ENCODE results near the gene HOXD10. TPM values are rescaled to one million over a fixed set of nuclear protein-coding genes. Genes with fewer than 3 reads are reported as not detected.
A peak's percentile ranks its signal among the peaks of the same experiment; 100 is the strongest.

HOXD10 gene
- total and polyA plus RNA-seq, 2 experiments from 2014 or later = not detected

GRCh38 chr2:176083796-176084261 lies 32.7 kb upstream of the HOXD10 start, which contains the start of gene EVX2:
TSS of gene EVX2 (minus strand) at chr2:176083962. CDS start at chr2:176083776, 186 bp downstream.
- Histone ChIP-seq H3K4me3 (peak within 1 kb of the TSS; percentile 49), H3K36me3 (ENCODE audit: insufficient read depth) (no peaks in the 10 kb centered on the region), H3K79me2 (replicated peaks; ENCODE audit: insufficient read depth) (no peaks in the 10 kb centered on the region), H3K27me3 (ENCODE audit: insufficient read depth) (peaks cover 98% of the 10 kb centered on the region), H2AFZ (peak within 1 kb of the TSS; percentile 14; the same call in 1 of the 2 replicates), H3K27ac (ENCODE audit: low read depth) (no peak within 1 kb of the TSS), H3K9me2 (ENCODE audit: insufficient read depth) (no peaks in the 10 kb centered on the region), H3F3A (replicated peaks; ENCODE audit: low read depth) (peaks cover 32% of the 10 kb centered on the region), H3K4me1 (ENCODE audit: insufficient read depth) (peaks cover 58% of the 10 kb centered on the region), H4K20me1 (replicated peaks; ENCODE audit: insufficient read depth) (peaks cover 34% of the 10 kb centered on the region), H3K4me2 (peak within 1 kb of the TSS; percentile 81)
- TF ChIP-seq EZH2 (IDR thresholded peaks at IDR 0.05; ENCODE audit: low read depth, unreplicated experiment) (peak; percentile 91), ETS1 (IDR thresholded peaks at IDR 0.05) (no peak), CREB1 (CRISPR knock-in tag; IDR thresholded peaks at IDR 0.05; ENCODE audit: low read depth) (no peak), ZNF114 (CRISPR knock-in tag; IDR thresholded peaks at IDR 0.05) (no peak), ZNF462 (CRISPR knock-in tag; IDR thresholded peaks at IDR 0.05) (no peak)
- Mint-ChIP-seq H3K9me3 (peaks cover 11% of the 10 kb centered on the region; the same call in 2 of the 3 replicates), H3K27me3 (ENCODE audit: insufficient read depth, low read depth, poor library complexity) (peaks cover 97% of the 10 kb centered on the region), H3K27ac (no peak within 1 kb of the TSS), H3K4me3 (peak within 1 kb of the TSS; percentile 59), H3K4me1 (peaks cover 45% of the 10 kb centered on the region), H3K36me3 (ENCODE audit: low read depth) (peaks cover 4% of the 10 kb centered on the region; the same call in 1 of the 3 replicates)
- DNase-seq (ENCODE audit: low spot score) = peak; percentile 31
- ATAC-seq = no peak

All from GM23338 (cell line).